ENCODE results near the gene RSPH6A.

GRCh38 chr19:45862271-45862563, 47.1 kb upstream of the RSPH6A start:
- TF ChIP-seq CTCF (IDR thresholded peaks at IDR 0.05; ENCODE audit: poor library complexity) (no peak), EZH2 (IDR thresholded peaks at IDR 0.05; ENCODE audit: borderline replicate concordance) (no peak), EZH2phosphoT487 (IDR thresholded peaks at IDR 0.05; ENCODE audit: low read depth, severe bottlenecking, unreplicated experiment) (no peak)

Data from hepatocyte (in vitro differentiated cells).